Measurements from ENCODE around the gene ATG10. TPM values are rescaled to one million over a fixed set of nuclear protein-coding genes. Genes with fewer than 3 reads are reported as not detected.
"Not testable (repeated sequence)": the region's sequence is repeated elsewhere in the genome, so short reads cannot be mapped to it uniquely, and the experiment has no call there.

Gene ATG10
- total and polyA plus RNA-seq, 2 experiments from 2014 or later: 12.5 to 17.7 TPM

DNA sequence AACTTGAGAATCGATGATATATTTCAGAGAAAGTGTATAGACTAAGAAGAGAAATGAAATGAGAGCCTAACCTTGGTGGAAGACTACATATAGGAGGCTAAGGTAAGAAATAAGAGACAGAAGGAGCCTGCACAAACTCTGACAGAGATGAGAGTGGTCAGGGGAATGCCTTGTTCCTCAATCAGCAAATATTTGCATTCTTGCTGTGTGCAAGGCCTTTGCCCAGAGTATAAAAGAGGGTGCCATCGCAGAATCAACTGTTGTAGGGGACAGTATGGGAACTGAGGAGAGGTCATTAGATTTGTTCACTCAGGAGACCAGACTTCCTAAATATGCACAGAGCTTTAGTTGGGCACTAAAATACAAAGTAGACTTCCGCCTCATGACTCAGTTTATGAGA, 137.2 kb downstream of the ATG10 start (continued):
- no peak for TF ChIP-seq ZNF462 (CRISPR knock-in tag; IDR thresholded peaks at IDR 0.05)
- TF ChIP-seq, protein P1, sequence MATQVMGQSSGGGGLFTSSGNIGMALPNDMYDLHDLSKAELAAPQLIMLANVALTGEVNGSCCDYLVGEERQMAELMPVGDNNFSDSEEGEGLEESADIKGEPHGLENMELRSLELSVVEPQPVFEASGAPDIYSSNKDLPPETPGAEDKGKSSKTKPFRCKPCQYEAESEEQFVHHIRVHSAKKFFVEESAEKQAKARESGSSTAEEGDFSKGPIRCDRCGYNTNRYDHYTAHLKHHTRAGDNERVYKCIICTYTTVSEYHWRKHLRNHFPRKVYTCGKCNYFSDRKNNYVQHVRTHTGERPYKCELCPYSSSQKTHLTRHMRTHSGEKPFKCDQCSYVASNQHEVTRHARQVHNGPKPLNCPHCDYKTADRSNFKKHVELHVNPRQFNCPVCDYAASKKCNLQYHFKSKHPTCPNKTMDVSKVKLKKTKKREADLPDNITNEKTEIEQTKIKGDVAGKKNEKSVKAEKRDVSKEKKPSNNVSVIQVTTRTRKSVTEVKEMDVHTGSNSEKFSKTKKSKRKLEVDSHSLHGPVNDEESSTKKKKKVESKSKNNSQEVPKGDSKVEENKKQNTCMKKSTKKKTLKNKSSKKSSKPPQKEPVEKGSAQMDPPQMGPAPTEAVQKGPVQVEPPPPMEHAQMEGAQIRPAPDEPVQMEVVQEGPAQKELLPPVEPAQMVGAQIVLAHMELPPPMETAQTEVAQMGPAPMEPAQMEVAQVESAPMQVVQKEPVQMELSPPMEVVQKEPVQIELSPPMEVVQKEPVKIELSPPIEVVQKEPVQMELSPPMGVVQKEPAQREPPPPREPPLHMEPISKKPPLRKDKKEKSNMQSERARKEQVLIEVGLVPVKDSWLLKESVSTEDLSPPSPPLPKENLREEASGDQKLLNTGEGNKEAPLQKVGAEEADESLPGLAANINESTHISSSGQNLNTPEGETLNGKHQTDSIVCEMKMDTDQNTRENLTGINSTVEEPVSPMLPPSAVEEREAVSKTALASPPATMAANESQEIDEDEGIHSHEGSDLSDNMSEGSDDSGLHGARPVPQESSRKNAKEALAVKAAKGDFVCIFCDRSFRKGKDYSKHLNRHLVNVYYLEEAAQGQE (IDR thresholded peaks at IDR 0.05; ENCODE audit: unreplicated experiment): no peak

DNA sequence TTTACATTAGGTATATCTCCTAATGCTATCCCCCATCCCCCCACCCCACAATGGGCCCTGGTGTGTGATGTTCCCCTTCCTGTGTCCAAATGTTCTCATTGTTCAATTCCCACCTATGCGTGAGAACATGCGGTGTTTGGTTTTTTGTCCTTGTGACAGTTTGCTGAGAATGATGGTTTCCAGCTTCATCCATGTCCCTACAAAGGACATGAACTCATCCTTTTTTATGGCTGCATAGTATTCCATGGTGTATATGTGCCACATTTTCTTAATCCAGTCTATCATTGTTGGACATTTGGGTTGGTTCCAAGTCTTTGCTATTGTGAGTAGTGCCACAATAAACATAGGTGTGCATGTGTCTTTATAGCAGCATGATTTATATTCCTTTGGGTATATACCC, 138.1 kb downstream of the ATG10 start:
- not testable (repeated sequence) for ATAC-seq; H3K79me2 ChIP-seq (replicated peaks; ENCODE audit: insufficient read depth); H3F3A ChIP-seq (replicated peaks; ENCODE audit: low read depth); H3K36me3 ChIP-seq (ENCODE audit: insufficient read depth); H3K9me2 ChIP-seq (ENCODE audit: insufficient read depth); H3K36me3 Mint-ChIP-seq (ENCODE audit: low read depth); H2AFZ ChIP-seq; H3K4me3 Mint-ChIP-seq; H4K20me1 ChIP-seq (replicated peaks; ENCODE audit: insufficient read depth); H3K27ac ChIP-seq (ENCODE audit: low read depth); H3K27me3 ChIP-seq (ENCODE audit: insufficient read depth); H3K4me2 ChIP-seq; H3K9me3 Mint-ChIP-seq; DNase-seq (ENCODE audit: low spot score); H3K27me3 Mint-ChIP-seq (ENCODE audit: insufficient read depth, low read depth, poor library complexity); H3K4me3 ChIP-seq; H3K27ac Mint-ChIP-seq
- H3K4me1 ChIP-seq (ENCODE audit: insufficient read depth): peaks cover 21% of the 10 kb centered on the region
- H3K4me1 Mint-ChIP-seq: peaks cover 16% of the 10 kb centered on the region
